Thyroid gland (tissue), 4 donors: Measurements from ENCODE around the gene SCYL1.

Source experiments
- CTCF ChIP-seq, 6 experiments: fragments of 200-600 bp in 3 of 6; fragments of 450-650 bp in 3 of 6; sonication (generic) in 3 of 6; IDR thresholded peaks; one replicate each; pipeline ENCODE4 v1.5.1; 2016 to 2019; ENCODE audit warnings: antibody characterized with exemption in 6 of 6, mild to moderate bottlenecking in 2 of 6, inconsistent platforms in 1 of 6, moderate library complexity in 1 of 6
- POLR2A ChIP-seq, 2 donors: fragments of 450-650 bp; IDR thresholded peaks; one replicate each; pipeline ENCODE4 v1.6.1; 2017; ENCODE audit warnings: antibody characterized with exemption in 2 of 2, mild to moderate bottlenecking in 2 of 2, moderate library complexity in 1 of 2

GRCh38 chr11:65569973-65570918 lies 45.4 kb downstream of the SCYL1 start, which contains the start of gene ZNRD2:
- peak in 1 of 2 donors; percentile 78 for TF ChIP-seq POLR2A (IDR thresholded peaks at IDR 0.05)
- peak in 4 of 6 experiments; percentile 41 to 66 (median 53) for TF ChIP-seq CTCF (IDR thresholded peaks at IDR 0.05)
